ENCODE data around the gene NUP107. TPM values are rescaled to one million over a fixed set of nuclear protein-coding genes. Genes with fewer than 3 reads are reported as not detected.

Gene NUP107
- total and polyA plus RNA-seq, 12 donors = 13.1 to 51.6 (median 28.8) TPM

DNA sequence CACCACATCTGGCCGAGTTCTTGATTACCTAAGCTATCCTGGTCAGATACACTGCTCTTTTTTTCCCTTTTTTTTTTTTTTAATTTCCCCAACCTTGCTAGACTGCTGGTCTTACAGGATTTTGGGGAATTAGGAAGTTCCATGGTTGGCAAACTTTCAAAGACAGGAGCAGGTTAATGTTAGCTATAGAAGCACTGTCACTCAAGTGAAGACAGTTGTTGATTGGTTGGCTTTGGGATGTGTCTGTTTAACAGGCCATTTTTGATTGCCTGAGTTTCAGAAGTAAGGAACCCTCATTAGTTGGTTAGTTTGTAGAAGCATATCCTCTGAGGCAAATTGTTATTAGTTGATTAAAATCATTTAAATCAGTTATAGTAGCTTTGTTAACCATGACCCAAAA lies 39.3 kb upstream of the NUP107 start:
- Histone ChIP-seq H3K27ac (no peak overlapping the region), H3K4me3 (no peak overlapping the region), H3K4me1 (replicated peaks in 1 of 2) (peaks cover 0 to 6% of the 10 kb centered on the region in 2 donors), H3K36me3 (replicated peaks in 1 of 2) (peaks cover 0 to 12% of the 10 kb centered on the region in 2 donors), H3K27me3 (no peaks in the 10 kb centered on the region), H3K9me3 (replicated peaks in 1 of 3) (no peaks in the 10 kb centered on the region)
- 67 to 82% (median 79%) methylated on average over 1 of the region's 1 CpG for WGBS, 4 donors
- intact Hi-C loops (cut with DNase I) = no loop called here
- DNase-seq = no peak
- TF ChIP-seq, protein P1, sequence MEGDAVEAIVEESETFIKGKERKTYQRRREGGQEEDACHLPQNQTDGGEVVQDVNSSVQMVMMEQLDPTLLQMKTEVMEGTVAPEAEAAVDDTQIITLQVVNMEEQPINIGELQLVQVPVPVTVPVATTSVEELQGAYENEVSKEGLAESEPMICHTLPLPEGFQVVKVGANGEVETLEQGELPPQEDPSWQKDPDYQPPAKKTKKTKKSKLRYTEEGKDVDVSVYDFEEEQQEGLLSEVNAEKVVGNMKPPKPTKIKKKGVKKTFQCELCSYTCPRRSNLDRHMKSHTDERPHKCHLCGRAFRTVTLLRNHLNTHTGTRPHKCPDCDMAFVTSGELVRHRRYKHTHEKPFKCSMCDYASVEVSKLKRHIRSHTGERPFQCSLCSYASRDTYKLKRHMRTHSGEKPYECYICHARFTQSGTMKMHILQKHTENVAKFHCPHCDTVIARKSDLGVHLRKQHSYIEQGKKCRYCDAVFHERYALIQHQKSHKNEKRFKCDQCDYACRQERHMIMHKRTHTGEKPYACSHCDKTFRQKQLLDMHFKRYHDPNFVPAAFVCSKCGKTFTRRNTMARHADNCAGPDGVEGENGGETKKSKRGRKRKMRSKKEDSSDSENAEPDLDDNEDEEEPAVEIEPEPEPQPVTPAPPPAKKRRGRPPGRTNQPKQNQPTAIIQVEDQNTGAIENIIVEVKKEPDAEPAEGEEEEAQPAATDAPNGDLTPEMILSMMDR (IDR thresholded peaks at IDR 0.05) = no peak
- no peak for TF ChIP-seq POLR2A (IDR thresholded peaks at IDR 0.05)

DNA sequence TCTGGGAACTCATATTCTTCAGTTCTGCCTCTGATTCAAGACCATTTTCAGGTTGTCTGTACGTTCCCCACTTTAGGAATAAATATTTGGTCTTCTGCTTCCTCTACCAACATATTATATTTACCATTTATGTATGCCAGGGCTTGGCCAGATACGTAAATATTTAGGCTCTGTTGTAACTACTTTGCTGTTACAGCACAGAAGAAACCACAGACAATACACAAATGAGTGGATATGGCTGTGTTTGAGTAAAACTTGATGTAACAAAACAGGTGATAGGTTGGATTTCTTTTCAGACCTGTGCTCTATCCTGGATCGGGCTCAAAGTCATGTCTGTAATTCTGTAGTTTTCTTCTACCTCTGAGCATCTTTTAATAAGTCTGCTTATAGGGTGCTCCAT lies 38.6 kb upstream of the NUP107 start:
- Histone ChIP-seq H3K36me3 (replicated peaks in 1 of 2) (peaks cover 0 to 19% of the 10 kb centered on the region in 2 donors), H3K27ac (no peak overlapping the region), H3K27me3 (no peaks in the 10 kb centered on the region), H3K4me1 (replicated peaks in 1 of 2) (peaks cover 0 to 6% of the 10 kb centered on the region in 2 donors), H3K4me3 (no peak overlapping the region), H3K9me3 (replicated peaks in 1 of 3) (no peaks in the 10 kb centered on the region)
- no peak for DNase-seq
- intact Hi-C loops (cut with DNase I) = no loop called here
- WGBS, 4 donors = 80 to 92% (median 85%) methylated on average over 3 of the region's 3 CpGs
- TF ChIP-seq, protein P1 (IDR thresholded peaks at IDR 0.05) = no peak
- TF ChIP-seq POLR2A (IDR thresholded peaks at IDR 0.05) = no peak

DNA sequence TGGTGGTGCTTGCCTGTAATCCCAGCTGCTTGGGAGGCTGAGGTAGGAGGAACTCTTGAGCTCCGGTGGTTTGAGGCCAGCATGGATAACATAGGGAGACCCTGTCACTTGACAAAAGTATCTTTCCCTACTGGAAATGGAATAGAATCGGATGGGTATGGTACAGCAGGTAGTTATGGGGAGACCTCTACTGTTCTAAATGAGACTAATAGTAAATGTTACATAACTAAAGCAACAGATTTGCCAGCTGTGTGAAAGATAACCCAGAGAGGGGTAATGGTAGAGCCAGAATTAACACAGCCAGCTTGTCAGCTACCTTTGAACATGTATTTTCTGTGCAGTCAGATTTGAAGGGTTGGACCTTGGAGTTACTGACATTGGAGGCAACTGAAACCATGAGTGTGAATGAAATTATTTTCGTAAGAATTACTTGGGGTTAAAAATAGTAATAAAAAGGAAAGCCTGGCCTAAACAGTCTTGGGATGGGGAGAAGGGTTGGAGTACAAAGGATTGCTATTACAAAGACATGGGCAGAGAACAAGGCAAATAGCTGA lies 21.7 kb upstream of the NUP107 start:
- Histone ChIP-seq H3K27ac (no peak overlapping the region), H3K27me3 (no peaks in the 10 kb centered on the region), H3K36me3 (replicated peaks in 1 of 2) (no peaks in the 10 kb centered on the region), H3K9me3 (replicated peaks in 1 of 3) (no peaks in the 10 kb centered on the region), H3K4me3 (no peak overlapping the region), H3K4me1 (replicated peaks in 1 of 2) (no peaks in the 10 kb centered on the region)
- no peak for DNase-seq
- no peak for TF ChIP-seq POLR2A (IDR thresholded peaks at IDR 0.05)
- TF ChIP-seq, protein P1 (IDR thresholded peaks at IDR 0.05) = no peak
- intact Hi-C loops (cut with DNase I) = no loop called here
- WGBS, 4 donors = 70 to 79% (median 72%) methylated on average over 3 of the region's 3 CpGs

DNA sequence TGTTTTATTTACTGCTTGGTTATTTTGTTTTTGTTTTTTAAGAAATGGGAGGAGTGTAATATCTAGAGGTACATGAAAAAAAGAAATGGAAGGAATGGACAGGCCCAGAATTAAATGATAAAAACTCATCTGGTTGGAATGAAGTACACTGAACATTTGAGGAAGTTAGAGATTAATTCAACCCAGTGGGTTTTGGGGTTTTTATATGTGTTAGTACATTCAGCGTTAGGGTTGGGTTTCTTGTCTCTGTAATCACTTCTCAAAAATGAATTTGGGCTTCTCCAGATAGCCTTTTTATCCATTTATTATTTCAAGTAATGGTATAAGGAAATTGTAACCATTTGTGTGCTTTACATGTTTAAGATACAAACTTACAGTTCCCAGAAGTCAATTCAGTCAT lies 19.5 kb upstream of the NUP107 start:
- intact Hi-C loops (cut with DNase I) = no loop called here

More for the DNA sequence above, 19.5 kb upstream of the NUP107 start:
- TF ChIP-seq, protein P1 (IDR thresholded peaks at IDR 0.05) = no peak
- TF ChIP-seq POLR2A (IDR thresholded peaks at IDR 0.05) = no peak
- Histone ChIP-seq H3K27me3 (no peaks in the 10 kb centered on the region), H3K4me1 (replicated peaks in 1 of 2) (no peaks in the 10 kb centered on the region), H3K27ac (no peak overlapping the region), H3K4me3 (no peak overlapping the region), H3K36me3 (replicated peaks in 1 of 2) (no peaks in the 10 kb centered on the region), H3K9me3 (replicated peaks in 1 of 3) (no peaks in the 10 kb centered on the region)
- WGBS, 4 donors = 74 to 83% (median 81%) methylated on average over 1 of the region's 1 CpG
- DNase-seq = no peak

Data from adrenal gland (tissue), 12 donors.